Daoy (cell line): ENCODE measurements around the gene DIP2C. TPM values are rescaled to one million over a fixed set of nuclear protein-coding genes. Genes with fewer than 3 reads are reported as not detected.
"Not testable (repeated sequence)": the region's sequence is repeated elsewhere in the genome, so short reads cannot be mapped to it uniquely, and the experiment has no call there.

Experiments
- DNase-seq: peaks from one replicate; pipeline ENCODE4 v3.0.0-alpha.2; 2015; ENCODE audit warnings: low read depth
- total RNA-seq: library from RNA; depleted of rRNA; stranded (reverse); fragments of >200 nt; shearing (Covaris generic); gene quantifications from 2 replicates; pipeline ENCODE4 v1.2.3, GENCODE V29; 2014

Gene DIP2C
- total RNA-seq, 1 experiment from 2014 or later, result 2.7 TPM

GRCh38 chr10:354901-355617 is 334.4 kb downstream of the DIP2C start:
- no peak for DNase-seq

- no peak for DNase-seq
These were observed 336.8 kb downstream of the DIP2C start for GRCh38 chr10:352476-353235.

GRCh38 chr10:351770-352334 is 337.6 kb downstream of the DIP2C start:
- DNase-seq, result no peak

- no peak for DNase-seq
These were observed 338.4 kb downstream of the DIP2C start for GRCh38 chr10:350981-351501.

- DNase-seq, result no peak
These were observed 340.4 kb downstream of the DIP2C start for GRCh38 chr10:349081-349480.

GRCh38 chr10:348456-348855 is 341.0 kb downstream of the DIP2C start:
- DNase-seq, result no peak

GRCh38 chr10:347774-348173 is 341.7 kb downstream of the DIP2C start:
- not testable (repeated sequence) for DNase-seq

- DNase-seq, result not testable (repeated sequence)
These were observed 342.3 kb downstream of the DIP2C start for GRCh38 chr10:347190-347589.

GRCh38 chr10:344582-345200 is 344.8 kb downstream of the DIP2C start:
- no peak for DNase-seq

- no peak for DNase-seq
These were observed 345.9 kb downstream of the DIP2C start for GRCh38 chr10:343231-344220.

GRCh38 chr10:341081-341740 is 348.3 kb downstream of the DIP2C start:
- no peak for DNase-seq

GRCh38 chr10:340646-341045 is 348.8 kb downstream of the DIP2C start:
- no peak for DNase-seq

GRCh38 chr10:339038-339391 is 350.5 kb downstream of the DIP2C start:
- DNase-seq, result no peak

- DNase-seq, result peak; percentile 42
These were observed 351.1 kb downstream of the DIP2C start for GRCh38 chr10:338171-339037.

GRCh38 chr10:336247-336646 is 353.2 kb downstream of the DIP2C start:
- no peak for DNase-seq

- DNase-seq, result no peak
These were observed 354.2 kb downstream of the DIP2C start for GRCh38 chr10:335151-335800.

GRCh38 chr10:331186-331585 is 358.3 kb downstream of the DIP2C start:
- no peak for DNase-seq

- peak; percentile 91 for DNase-seq
These were observed 359.9 kb downstream of the DIP2C start for GRCh38 chr10:329361-330099.
